Cardiac septum (tissue), 1 donor: Measurements from ENCODE around the gene CCDC18. TPM values are rescaled to one million over a fixed set of nuclear protein-coding genes. Genes with fewer than 3 reads are reported as not detected.
"Not testable (repeated sequence)": the region's sequence is repeated elsewhere in the genome, so short reads cannot be mapped to it uniquely, and the experiment has no call there.

Source experiments
- DNase-seq: peaks from one replicate; pipeline ENCODE4 v3.0.0-alpha.2; 2020; ENCODE audit warnings: low spot score
- intact Hi-C: fragments of 100-400 bp; cut with DNase I; formaldehyde crosslinking; loops from one replicate; pipeline ENCODE4 v1.14.0; 2022
- long read RNA-seq: library from polyadenylated mRNA; unstranded; transcript quantifications from one replicate; pipeline ENCODE4 v2.0.0, GENCODE V29; 2021
- total RNA-seq: library from RNA; stranded (reverse); fragmentation: NEBNext Ultra II Directional; extraction: Animal tissue kit (Norgen Biotek cat#: 25700); gene quantifications from one replicate; pipeline ENCODE4 v1.2.1, GENCODE V29; 2021
- donor health status: DM: no; HTN: no; CAD: no.

Gene CCDC18, protein sequence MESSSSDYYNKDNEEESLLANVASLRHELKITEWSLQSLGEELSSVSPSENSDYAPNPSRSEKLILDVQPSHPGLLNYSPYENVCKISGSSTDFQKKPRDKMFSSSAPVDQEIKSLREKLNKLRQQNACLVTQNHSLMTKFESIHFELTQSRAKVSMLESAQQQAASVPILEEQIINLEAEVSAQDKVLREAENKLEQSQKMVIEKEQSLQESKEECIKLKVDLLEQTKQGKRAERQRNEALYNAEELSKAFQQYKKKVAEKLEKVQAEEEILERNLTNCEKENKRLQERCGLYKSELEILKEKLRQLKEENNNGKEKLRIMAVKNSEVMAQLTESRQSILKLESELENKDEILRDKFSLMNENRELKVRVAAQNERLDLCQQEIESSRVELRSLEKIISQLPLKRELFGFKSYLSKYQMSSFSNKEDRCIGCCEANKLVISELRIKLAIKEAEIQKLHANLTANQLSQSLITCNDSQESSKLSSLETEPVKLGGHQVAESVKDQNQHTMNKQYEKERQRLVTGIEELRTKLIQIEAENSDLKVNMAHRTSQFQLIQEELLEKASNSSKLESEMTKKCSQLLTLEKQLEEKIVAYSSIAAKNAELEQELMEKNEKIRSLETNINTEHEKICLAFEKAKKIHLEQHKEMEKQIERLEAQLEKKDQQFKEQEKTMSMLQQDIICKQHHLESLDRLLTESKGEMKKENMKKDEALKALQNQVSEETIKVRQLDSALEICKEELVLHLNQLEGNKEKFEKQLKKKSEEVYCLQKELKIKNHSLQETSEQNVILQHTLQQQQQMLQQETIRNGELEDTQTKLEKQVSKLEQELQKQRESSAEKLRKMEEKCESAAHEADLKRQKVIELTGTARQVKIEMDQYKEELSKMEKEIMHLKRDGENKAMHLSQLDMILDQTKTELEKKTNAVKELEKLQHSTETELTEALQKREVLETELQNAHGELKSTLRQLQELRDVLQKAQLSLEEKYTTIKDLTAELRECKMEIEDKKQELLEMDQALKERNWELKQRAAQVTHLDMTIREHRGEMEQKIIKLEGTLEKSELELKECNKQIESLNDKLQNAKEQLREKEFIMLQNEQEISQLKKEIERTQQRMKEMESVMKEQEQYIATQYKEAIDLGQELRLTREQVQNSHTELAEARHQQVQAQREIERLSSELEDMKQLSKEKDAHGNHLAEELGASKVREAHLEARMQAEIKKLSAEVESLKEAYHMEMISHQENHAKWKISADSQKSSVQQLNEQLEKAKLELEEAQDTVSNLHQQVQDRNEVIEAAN (N-terminal part only)
- 2.3 TPM for total RNA-seq
- long read RNA-seq, partial matches to known transcripts = 1 of 5 reads
- long read RNA-seq, other reads (novel, unspliced or antisense) = 4 of 5 reads

DNA sequence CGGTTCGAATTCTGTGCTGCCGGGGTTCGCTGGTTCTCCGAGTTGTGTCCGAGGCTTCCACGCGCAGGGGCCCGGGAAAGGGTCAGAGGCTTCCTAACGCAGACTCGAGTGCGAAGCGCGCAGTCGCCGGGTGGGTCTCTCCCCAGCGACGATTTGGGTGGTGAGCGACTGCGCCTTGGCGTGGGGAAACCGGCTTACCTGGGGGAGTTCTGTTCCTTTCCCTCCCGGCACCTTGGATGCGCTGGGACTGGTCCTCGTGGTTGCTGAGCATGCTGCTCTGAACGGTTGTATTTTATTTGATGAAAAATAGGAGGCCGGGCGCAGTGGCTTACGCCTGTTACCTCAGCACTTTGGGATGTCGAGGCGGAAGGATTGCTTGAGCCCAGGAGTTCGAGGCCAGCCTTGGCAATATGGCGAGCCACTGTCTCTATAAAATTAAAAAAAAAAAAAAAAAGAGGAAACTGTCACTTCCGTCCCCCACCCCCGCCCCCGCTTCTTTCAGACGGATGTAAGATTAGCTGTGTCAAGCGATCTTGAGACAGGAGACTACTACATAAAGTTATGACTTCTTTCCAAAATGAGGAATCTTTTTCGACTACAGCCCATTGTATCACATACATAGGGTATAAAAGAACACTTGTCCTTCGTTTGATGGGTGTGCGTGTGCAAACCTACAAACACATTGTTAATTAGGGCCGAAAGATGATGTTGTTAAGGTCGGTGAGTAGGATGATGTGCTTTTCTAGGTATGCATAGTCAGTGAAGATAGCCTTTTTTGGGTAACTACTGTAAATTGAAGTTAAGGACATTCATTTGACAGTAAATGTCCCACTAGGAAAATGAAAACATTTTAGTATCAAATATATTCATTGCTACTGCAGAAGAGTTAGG, at the start of gene CCDC18:
Gene CCDC18 (plus strand): TSS at position 2 of the 891 bp plus-strand sequence. CDS start 2,638 bp downstream, outside the sequence.
- intact Hi-C loops = loop anchor here (1.0 to 5.0 kb wide), 2 partner anchors 102 to 666 kb away; partner anchors contain the start of gene MTF2
- DNase-seq = no peak

DNA sequence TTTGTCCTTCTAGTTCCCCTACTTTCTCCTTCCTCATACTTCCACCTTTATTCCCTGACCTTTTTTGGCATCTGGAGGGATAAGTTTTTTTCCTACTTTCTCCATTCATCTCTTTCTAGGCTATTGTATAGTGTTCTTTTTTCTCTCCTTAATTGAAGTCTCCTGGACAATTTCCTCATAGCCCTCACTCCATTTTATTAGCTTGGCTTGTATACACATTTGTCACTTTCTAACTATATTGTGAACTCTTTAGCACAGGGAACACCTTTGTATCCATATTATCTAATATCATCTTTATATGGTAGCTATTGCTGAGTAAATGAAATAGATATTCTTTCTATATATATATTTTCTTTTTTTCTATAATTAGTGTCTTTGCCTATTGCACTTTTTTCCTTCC, 47.9 kb upstream of the CCDC18 start:
- intact Hi-C loops = no loop called here

DNA sequence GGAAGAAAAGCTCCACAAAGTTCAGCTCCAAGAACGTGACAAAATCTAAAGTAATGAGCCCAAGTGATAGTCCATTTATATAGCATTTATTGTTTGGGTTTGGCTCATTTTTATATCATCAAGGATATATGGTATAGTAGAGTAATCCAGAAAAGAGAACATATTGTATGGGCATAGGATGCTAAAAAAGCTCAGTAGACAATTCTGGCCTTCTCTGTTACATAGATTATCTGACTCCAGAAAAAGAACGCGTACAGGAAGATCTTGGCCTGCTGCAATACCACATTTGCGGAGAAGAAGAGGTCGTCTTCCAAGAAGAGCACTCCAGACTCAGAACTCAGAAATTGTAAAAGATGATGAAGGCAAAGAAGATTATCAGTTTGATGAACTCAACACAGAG, 44.1 kb upstream of the CCDC18 start:
- no peak for DNase-seq
- intact Hi-C loops = no loop called here

More for the DNA sequence above, 47.9 kb upstream of the CCDC18 start:
- no peak for DNase-seq

DNA sequence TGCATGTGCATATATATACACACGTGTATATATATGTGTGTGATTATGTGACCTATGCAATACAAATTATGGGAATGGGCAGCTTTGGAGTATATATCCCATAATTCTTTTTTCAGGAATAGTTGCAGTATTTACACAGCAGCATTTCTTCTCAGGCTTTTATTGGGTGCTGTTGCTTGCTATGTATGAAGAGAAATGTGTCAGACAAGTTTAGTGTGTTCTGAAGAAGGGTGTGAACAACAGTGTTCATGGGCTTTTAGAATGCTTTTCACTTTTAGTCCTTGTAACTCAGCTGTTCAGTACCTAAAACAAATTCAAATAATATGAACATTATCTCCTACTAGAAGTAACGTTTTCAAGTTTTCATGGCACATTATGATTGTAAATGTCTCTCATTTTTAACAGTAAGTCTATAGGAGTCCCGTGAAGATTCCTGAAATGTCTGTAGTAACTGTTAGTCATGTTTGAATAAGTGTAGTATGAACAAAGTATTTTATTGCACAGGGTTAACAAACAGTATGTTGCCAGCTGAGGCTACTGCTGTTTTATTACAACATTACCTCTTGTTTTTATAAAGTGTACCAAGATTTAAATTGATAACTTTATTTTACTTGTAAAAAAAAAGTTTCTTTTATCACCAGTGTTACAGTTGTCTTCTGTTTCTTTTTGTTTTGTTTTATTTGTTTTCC, 42.8 kb upstream of the CCDC18 start:
- intact Hi-C loops = no loop called here
- no peak for DNase-seq

DNA sequence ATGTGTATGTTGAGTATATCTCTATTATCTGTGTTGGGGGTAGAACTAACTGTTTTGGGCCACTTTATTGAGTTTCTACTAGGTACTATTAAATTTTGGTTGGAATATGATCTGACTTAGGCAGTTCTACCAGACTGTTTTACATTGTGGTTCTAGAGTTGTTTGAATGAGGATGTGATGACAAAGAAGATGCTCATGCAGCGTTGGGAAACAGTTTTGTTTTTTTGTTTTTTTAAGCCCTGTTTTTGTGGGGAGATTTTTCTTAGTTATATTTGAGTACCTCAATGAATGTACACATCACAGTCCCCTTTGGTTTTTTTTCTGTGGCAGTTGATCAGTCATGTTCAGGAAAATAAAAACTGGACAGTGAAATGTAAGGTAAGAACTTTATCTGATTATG, 40.4 kb upstream of the CCDC18 start:
- intact Hi-C loops = no loop called here
- no peak for DNase-seq

DNA sequence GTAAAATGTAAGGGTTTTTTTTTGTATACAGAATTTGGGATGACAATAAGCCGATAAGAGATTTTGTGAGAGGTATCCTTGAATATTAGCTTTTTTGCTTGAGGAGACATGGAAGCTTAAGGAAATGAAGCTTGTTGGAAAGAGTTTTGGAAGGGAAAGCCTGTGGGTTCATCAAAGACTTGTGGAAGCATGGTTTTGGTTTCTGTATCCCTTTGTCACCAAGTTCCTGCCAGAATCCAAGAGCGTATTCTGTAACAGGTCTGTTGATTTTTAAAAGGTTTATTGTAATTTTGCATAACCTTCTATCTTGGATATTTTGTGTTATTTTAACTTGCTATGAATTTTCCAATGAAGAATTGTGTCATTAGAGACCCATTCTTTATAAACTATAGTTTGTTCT, 38.4 kb upstream of the CCDC18 start:
- intact Hi-C loops = no loop called here
- no peak for DNase-seq

DNA sequence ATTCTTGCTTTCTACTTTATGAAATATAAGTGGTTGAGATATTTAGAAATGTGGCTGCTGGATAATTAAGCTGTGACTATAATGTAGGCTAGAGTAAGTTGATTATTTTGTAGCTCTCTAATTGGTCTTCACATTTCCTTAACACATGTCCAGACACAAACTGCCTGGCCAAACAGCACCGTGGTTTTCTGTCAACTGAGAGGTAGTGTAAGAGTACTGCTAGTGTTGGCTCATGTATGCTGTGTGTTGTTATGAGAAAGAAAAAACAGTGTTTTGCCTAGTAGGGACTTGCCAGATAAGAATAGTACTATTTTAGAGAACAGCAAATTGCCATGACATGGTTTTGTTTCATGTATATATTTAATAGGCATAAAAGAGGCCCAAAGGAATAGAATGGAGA, 37.4 kb upstream of the CCDC18 start:
- no peak for DNase-seq
- intact Hi-C loops = no loop called here

DNA sequence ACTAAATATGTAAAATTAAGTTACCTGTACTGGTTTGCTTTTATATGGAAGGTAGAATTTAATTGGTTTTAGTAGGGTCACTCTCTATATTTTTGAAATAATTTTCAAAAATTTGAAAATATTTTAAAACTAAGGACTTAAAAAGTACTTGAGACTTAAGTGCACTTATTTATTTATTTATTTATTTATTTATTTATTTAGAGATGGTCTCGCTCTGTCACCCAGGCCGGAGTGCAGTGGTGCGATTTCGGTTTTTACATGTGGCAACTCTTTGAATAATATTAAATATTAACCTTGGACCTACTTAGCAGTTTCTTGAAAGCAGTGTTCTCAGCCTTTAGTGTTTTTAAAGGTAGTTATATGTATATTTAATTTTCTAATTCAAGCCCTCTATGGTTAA, 36.8 kb upstream of the CCDC18 start:
- no peak for DNase-seq
- intact Hi-C loops = no loop called here

DNA sequence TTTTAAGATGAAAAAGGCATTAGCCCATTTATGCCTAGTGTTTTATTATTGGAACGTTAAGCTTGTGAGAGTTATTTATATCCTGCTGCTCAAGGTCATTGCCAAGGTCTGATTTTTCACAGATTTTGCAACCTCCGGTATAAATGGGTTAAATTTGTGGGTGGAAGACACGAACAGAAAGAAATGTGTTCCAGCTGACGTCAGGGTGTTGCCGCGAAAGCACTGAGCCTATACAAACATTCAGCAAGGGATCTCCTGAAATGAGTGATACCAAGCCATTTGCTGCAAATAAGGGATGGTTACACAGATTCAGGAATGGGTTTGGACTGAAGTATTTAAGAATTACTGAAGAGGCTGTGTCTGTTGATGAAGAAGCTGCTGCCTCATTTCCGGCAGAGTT, 32.5 kb upstream of the CCDC18 start:
- intact Hi-C loops = no loop called here
- no peak for DNase-seq

DNA sequence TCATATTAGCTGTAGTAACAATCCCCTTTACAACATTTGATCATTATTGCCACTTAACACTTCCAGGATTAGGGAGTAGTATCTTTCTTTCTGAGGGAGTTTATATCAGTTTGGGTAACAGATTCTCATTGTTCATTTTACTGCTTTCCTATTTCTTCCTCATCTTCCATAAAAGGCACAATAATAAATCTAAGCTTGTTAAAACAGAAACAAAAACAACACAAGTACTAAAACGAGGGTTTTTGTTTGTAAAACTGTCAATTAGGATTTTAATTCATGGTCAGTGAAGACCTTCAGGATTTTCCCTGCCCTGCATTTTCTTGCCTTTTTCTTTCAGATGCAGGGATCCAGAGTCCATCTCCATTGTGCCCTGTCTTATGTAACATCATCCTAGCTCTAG, 29.8 kb upstream of the CCDC18 start:
- no peak for DNase-seq
- intact Hi-C loops = no loop called here

DNA sequence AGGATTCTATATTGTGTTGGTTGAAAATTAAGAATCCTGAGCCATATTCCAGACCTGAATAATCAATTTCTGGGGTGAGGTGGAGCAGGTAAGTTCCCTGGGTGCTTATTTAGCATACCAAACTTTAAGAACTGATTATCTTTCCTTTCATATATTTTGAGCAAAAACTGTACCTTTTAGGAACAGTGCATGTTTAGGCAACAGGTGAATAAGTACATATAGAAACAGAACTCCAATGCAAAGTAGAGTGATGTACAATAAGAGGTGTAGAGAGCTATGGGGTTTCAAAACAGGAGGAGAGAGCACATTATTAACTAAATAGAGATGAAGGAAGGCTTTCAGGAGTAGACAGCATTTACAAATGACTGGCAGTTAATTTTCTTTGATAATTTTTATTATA, 29.1 kb upstream of the CCDC18 start:
- no peak for DNase-seq
- intact Hi-C loops = no loop called here

DNA sequence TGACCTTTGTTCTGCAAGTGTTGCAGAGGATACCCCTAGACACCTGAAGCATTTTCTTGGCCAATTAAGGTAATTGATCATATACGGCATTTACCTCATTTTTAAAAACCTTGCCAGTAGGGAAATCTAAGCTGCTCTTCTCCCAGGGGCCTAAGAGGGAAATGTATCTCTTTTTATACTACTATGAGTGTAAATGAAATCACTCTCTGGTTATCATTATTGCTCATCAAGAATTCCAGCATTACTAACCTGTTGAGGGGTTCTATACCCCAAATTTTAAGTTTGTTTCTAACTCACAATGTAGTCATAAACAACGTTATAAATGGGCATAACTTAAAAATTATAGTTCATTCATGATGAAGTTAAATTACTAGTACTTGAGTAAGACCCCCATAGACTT, 27.7 kb upstream of the CCDC18 start:
- no peak for DNase-seq
- intact Hi-C loops = no loop called here

DNA sequence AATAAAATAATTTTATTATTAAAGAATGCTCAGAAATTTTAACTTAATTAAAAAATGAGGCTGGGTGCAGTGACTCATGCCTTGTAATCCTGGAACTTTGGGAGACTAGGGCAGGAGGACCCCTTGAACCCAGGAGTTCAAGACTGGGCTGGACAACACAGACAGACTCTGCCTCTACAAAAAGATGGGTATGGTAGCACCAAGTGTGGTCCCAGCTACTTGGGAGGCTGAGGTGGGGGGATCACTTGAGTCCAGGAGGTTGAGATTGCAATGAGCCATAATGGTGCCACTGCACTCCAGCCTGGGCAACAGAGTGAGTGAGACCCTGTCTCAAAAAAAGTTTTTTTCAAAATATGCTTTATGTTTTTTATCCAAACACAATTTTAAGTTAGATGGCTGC, 25.6 kb upstream of the CCDC18 start:
- DNase-seq = no peak
- intact Hi-C loops = no loop called here

DNA sequence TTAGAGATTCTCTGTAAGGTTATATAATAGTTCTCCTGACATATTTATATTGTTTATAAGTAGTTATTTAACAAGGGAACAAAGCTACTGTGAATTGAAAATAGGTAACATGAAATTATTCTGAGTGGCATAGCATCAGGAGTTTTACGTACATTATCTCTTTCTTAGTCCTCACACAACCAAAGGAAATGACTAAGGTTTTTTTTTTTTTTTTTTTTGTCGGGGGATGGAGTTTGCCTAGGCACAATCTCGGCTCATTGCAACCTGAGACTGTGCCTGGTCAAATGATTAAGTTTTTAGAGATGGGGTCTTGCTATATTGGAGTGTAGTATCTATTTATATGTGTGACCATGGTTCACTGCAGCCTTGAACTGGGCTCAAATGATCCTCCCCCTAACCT, 25.2 kb upstream of the CCDC18 start:
- intact Hi-C loops = no loop called here
- DNase-seq = no peak

DNA sequence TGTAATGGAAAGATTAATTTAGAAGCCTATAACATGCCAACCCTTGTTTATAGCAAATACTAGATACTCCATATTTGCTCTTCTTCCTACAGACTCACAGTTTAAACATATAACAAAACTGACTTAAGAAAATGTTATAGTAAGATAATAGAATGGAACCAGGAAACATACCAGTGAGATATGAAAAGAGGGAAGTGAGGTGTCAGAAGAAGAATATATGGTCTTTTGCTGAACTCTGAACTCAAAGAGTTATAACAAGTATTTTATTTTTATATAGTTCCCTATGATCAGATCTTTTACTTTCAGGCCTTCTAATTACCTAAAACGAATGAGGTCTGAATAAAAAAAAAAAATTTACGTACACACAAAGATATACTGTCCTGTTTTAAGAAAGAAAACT, 21.2 kb upstream of the CCDC18 start:
- DNase-seq = no peak
- intact Hi-C loops = no loop called here

DNA sequence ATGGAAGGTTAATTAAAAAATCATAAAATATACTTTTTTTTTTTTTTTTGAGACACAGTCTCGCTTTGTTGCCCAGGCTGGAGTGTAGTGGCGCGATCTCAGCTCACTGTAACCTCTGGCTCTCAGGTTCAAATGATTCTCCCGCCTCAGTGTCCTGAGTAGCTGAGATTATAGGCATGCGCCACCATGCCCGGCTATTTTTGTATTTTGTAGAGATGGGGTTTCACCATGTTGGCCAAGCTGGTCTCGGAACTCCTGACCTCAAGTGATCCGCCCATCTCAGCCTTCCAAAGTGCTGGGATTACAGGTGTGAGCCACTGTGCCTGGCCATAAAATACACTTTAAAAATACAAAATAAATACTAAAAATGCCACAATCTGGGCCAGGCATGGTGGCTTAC, 17.2 kb upstream of the CCDC18 start:
- DNase-seq, intact Hi-C loops: not testable (repeated sequence)

DNA sequence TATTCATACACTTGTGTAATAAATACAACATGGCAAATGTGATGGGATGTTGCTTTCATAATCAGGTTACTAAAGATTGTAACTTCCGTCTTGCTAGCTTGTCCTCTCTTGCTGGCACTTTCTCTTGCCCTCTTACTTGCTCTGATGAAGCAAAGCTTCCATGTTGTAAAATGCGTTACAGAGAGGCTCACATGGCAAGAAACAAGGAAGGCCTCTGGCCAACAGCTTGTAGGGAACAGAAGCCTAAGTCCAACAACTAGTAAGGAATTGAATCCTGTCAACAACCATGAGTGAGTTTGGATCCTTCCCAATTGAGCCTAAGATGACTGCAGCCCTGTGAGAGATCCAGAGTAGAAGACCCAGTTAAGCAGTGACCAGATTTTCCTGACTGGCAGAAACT, 15.7 kb upstream of the CCDC18 start:
- intact Hi-C loops = no loop called here
- DNase-seq = no peak

DNA sequence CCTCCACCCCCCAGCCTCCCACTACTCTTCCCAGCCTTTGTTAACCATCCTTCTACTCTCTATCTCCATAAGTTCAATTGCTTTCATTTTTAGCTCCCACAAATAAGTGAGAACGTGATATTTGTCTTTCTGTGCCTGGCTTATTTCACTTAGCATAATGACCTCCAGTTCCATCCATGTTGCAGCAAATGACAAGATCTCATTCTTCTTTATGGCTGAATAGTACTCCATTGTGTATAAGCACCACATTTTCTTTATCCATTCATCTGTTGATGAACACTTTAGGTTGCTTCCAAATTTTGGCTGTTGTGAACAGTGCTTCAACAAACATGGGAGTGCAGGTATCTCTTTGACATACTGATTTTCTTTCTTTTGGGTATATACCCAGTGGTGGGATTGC, 14.6 kb upstream of the CCDC18 start:
- intact Hi-C loops, DNase-seq: not testable (repeated sequence)
